Measurements from ENCODE around the gene MTMR2. TPM values are rescaled to one million over a fixed set of nuclear protein-coding genes. Genes with fewer than 3 reads are reported as not detected.

MTMR2 gene
- total and polyA plus RNA-seq, 2 donors (not counting 3 experiments of a cell fraction or from before 2014, with no cell fraction given) = 19.5 to 49.5 TPM

DNA sequence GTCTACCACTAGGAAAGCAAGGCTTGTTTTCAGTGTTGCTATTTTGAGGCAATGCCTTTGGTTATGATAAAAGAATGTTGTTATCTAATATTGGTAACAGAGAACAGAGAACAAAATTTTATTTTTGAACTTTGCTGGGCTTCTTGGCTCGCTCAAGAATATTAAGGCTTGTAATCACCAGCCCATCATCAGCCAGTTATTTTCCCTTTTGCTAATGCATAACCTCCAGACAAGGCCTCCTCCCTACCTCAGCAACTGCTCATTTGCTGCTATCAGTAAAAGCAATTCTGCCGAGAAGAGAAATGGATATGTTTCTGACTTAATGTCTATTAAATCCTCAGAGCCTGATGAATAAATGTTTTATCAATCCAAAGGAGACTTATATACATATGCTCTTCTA, 8.9 kb downstream of the MTMR2 start:
- peaks cover 75% of the 10 kb centered on the region for H3K79me2 ChIP-seq (ENCODE audit: control insufficient read depth, insufficient read depth, low read length)
- H3K4me1 ChIP-seq (ENCODE audit: control insufficient read depth, extremely low read depth, insufficient read depth, low read length) = peaks cover 37% of the 10 kb centered on the region
- BruUV-seq (replicated peaks) = no TSS peak
- H3K36me3 ChIP-seq (ENCODE audit: control insufficient read depth in 2 of 2, extremely low read depth in 1 of 2, insufficient read depth in 2 of 2, low read length in 2 of 2) = no peaks in the 10 kb centered on the region
- FAIRE-seq (no peak), DNase-seq (ENCODE audit: low read depth, low spot score) (no peak)
- POLR2A ChIA-PET = no interaction called here
- H3K9me1 ChIP-seq (replicated peaks; ENCODE audit: control insufficient read depth, extremely low read depth, insufficient read depth, low read length) = no peaks in the 10 kb centered on the region
- no peaks in the 10 kb centered on the region for H3K9me3 ChIP-seq (replicated peaks; ENCODE audit: control insufficient read depth, insufficient read depth, low read length)
- no peak overlapping the region for H3K4me3 ChIP-seq (replicated peaks in 1 of 3; ENCODE audit: insufficient read depth in 1 of 3, low read depth in 1 of 3, low read length in 3 of 3)
- H3K4me2 ChIP-seq (ENCODE audit: insufficient read depth, low read length) = no peak overlapping the region
- CTCF ChIA-PET = no interaction called here
- intact Hi-C loops (cut with micrococcal nuclease) = loop anchor here (5.0 kb wide), 1 partner anchor 33 kb away; no protein-coding TSS in a partner anchor
- no peak overlapping the region for H2AFZ ChIP-seq (ENCODE audit: low read depth, low read length)
- H3K27ac ChIP-seq (ENCODE audit: insufficient read depth, low read depth, low read length) = no peak overlapping the region
- dilution Hi-C loops (cut with MboI; ENCODE audit: extremely low pct_ligation_motif_present, low sequenced_read_pairs) = no loop called here
- no peaks in the 10 kb centered on the region for H4K20me1 ChIP-seq (replicated peaks; ENCODE audit: control insufficient read depth, extremely low read depth, insufficient read depth, low read length)
- TF ChIP-seq POLR2AphosphoS5 (IDR thresholded peaks at IDR 0.05; ENCODE audit: insufficient read depth, low read depth, low read length) (no peak), EZH2 (IDR thresholded peaks at IDR 0.05; ENCODE audit: borderline replicate concordance, low read depth, low read length, severe bottlenecking) (no peak), GATA2 (IDR thresholded peaks at IDR 0.05; ENCODE audit: insufficient read depth, insufficient read length, low read depth, low read length) (no peak), FOS (IDR thresholded peaks at IDR 0.05; ENCODE audit: borderline replicate concordance, insufficient read depth, low read length) (no peak), POLR2A (IDR thresholded peaks at IDR 0.05; ENCODE audit: low read depth, low read length) (no peak), MYC (IDR thresholded peaks at IDR 0.05; ENCODE audit: low read depth, low read length) (no peak), JUN (IDR thresholded peaks at IDR 0.05; ENCODE audit: borderline replicate concordance, insufficient read depth, insufficient read length, low read depth) (no peak)
- TF ChIP-seq, protein P1, sequence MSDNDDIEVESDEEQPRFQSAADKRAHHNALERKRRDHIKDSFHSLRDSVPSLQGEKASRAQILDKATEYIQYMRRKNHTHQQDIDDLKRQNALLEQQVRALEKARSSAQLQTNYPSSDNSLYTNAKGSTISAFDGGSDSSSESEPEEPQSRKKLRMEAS (IDR thresholded peaks at IDR 0.05; ENCODE audit: insufficient read depth, insufficient read length) = no peak
- TF ChIP-seq, protein P2, sequence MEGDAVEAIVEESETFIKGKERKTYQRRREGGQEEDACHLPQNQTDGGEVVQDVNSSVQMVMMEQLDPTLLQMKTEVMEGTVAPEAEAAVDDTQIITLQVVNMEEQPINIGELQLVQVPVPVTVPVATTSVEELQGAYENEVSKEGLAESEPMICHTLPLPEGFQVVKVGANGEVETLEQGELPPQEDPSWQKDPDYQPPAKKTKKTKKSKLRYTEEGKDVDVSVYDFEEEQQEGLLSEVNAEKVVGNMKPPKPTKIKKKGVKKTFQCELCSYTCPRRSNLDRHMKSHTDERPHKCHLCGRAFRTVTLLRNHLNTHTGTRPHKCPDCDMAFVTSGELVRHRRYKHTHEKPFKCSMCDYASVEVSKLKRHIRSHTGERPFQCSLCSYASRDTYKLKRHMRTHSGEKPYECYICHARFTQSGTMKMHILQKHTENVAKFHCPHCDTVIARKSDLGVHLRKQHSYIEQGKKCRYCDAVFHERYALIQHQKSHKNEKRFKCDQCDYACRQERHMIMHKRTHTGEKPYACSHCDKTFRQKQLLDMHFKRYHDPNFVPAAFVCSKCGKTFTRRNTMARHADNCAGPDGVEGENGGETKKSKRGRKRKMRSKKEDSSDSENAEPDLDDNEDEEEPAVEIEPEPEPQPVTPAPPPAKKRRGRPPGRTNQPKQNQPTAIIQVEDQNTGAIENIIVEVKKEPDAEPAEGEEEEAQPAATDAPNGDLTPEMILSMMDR (IDR thresholded peaks at IDR 0.05; ENCODE audit: extremely low read depth in 1 of 2, insufficient read depth in 1 of 2, low read depth in 1 of 2, low read length in 2 of 2) = no peak
- H3K9ac ChIP-seq (replicated peaks; ENCODE audit: extremely low read depth, insufficient read depth, low read length) = no peak overlapping the region
- no peaks in the 10 kb centered on the region for H3K27me3 ChIP-seq (ENCODE audit: control insufficient read depth in 2 of 2, insufficient read depth in 2 of 2, low read length in 2 of 2)

All from endothelial cell of umbilical vein (primary cell).